OCI-LY3 (cell line): Measurements from ENCODE around the gene VGLL1.

ENCODE experiments used
- CTCF ChIP-seq: fragments of 200-600, 300-600 bp; sonication (generic); IDR thresholded peaks from 2 replicates; pipeline ENCODE4 v1.5.1; 2014; ENCODE audit warnings: antibody characterized with exemption, low read length, low read depth
- EZH2phosphoT487 ChIP-seq: fragments of 200-600 bp; shearing (Covaris generic); IDR thresholded peaks from 2 replicates; pipeline ENCODE4 v1.6.1; 2018; ENCODE audit warnings: antibody characterized with exemption, mixed run types, low read depth

- no peak for TF ChIP-seq CTCF
- no peak for TF ChIP-seq EZH2phosphoT487
Measured at GRCh38 chrX:136584545-136584944, 52.5 kb downstream of the VGLL1 start.
